Activated T-cell treated with anti-CD3 and anti-CD28 coated beads, Interleukin-2, amount 50 U/mL, for 72 hours (primary cell): Measurements from ENCODE around the gene MARCKS. TPM values are rescaled to one million over a fixed set of nuclear protein-coding genes. Genes with fewer than 3 reads are reported as not detected.
A peak's percentile ranks its signal among the peaks of the same experiment; 100 is the strongest.

Experiments
- ATAC-seq, 2 donors: fragments of 150-1000 bp; cut with Tn5 transposase; replicated peaks in 1 of 2; 2 replicates each; pipeline ENCODE4 v1.10.0; 2021; ENCODE audit warnings: moderate library complexity in 2 of 2, mild to moderate bottlenecking in 1 of 2
- DNase-seq, 2 donors: peaks; one replicate each; pipeline ENCODE4 v3.0.0; 2021 to 2022; ENCODE audit warnings: mixed read lengths in 1 of 2
- H3K27ac Mint-ChIP-seq: one replicate; pipeline ENCODE4 v1.8.0; 2022; ENCODE audit warnings: mild to moderate bottlenecking, moderate library complexity, mixed read lengths
- H3K27me3 Mint-ChIP-seq: one replicate; pipeline ENCODE4 v1.8.0; 2022; ENCODE audit warnings: low read depth, mixed read lengths
- H3K36me3 Mint-ChIP-seq, 2 donors: one replicate each; pipeline ENCODE4 v1.8.0; 2022; ENCODE audit warnings: mixed read lengths in 2 of 2, mild to moderate bottlenecking in 1 of 2; ENCODE audit not compliant: insufficient read depth in 2 of 2
- H3K4me1 Mint-ChIP-seq: one replicate; pipeline ENCODE4 v1.8.0; 2022; ENCODE audit warnings: low read depth, mixed read lengths
- H3K4me3 Mint-ChIP-seq, 2 donors: one replicate each; pipeline ENCODE4 v1.8.0; 2022; ENCODE audit warnings: mild to moderate bottlenecking in 2 of 2, mixed read lengths in 2 of 2, moderate library complexity in 2 of 2
- H3K9me3 Mint-ChIP-seq, 2 donors: one replicate each; pipeline ENCODE4 v1.8.0; 2022; ENCODE audit warnings: mixed read lengths in 2 of 2
- total RNA-seq, 2 donors: library from RNA; stranded (reverse); gene quantifications; one replicate each; pipeline ENCODE4 v1.2.3, GENCODE V29; 2022

Gene MARCKS
- total RNA-seq, 2 donors from 2014 or later: 1.1 to 1.7 TPM

DNA sequence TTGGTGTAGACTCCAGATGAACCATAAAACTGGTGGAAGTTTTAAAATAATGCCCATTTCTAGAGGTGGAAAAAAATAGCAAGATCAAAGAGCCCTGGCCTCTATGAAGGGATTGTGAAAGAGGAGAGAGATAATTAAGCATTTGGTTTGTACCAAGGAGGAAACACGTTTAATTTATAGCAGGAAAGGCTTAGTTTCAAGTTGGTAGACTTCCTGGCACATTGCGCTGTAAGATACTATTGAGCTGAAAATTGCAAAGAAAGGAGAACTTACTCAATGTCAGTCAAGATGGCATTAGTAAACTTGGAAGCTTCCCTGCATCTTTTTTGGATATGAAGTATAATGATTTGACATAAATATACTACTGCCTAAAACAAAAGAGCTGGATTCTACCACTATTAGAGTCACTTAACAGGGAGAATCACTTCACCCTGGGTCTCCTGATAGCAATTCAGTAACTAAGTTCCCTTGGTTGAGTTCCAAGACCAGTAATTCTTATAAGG lies 24.4 kb downstream of the MARCKS start:
- H3K27me3 Mint-ChIP-seq: peaks cover 43% of the 10 kb centered on the region
- DNase-seq (no peak), ATAC-seq (no peak)
- H3K27ac Mint-ChIP-seq: no peak overlapping the region
- H3K4me1 Mint-ChIP-seq: no peaks in the 10 kb centered on the region
- H3K36me3 Mint-ChIP-seq: no peaks in the 10 kb centered on the region
- H3K9me3 Mint-ChIP-seq: no peaks in the 10 kb centered on the region
- no peak overlapping the region for H3K4me3 Mint-ChIP-seq

DNA sequence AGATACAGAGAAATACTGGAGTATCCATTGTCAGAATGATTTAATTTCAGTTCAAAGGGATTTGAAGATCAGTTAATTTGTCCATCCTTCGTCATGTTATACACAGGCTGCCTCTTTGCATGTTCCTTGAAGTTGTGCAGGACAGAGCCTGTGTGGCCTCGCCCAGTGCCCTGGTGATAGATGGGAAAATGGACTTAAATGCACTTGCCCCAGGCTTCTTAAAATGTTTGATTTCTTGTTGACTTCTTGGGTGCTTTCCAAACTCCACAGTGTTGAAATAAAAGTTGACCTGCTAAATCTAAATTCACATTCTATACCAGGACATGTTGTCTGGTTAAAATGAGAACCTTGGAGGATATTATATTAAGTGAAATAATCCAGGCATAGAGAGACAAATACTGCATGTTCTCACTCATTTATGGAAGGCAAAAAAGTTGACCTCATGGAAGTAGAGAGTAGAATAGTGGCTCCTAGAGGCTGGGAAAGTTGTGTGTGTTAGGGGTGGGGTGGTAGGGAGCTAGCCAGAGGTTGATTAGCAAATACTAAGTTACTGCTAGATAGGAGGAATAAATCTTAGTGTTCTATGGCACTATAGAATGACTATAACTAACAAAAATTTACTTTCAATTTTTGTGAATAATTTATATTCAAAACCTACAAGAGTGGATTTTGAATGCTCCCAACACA lies 25.3 kb downstream of the MARCKS start:
- Mint-ChIP-seq H3K27ac (no peak overlapping the region), H3K9me3 (no peaks in the 10 kb centered on the region), H3K4me1 (no peaks in the 10 kb centered on the region), H3K4me3 (no peak overlapping the region), H3K36me3 (no peaks in the 10 kb centered on the region), H3K27me3 (peaks cover 43% of the 10 kb centered on the region)
- ATAC-seq (no peak), DNase-seq (no peak)

- no peaks in the 10 kb centered on the region for H3K4me1 Mint-ChIP-seq
- DNase-seq: no peak
- no peak overlapping the region for H3K27ac Mint-ChIP-seq
- no peaks in the 10 kb centered on the region for H3K36me3 Mint-ChIP-seq
- H3K27me3 Mint-ChIP-seq: peaks cover 29% of the 10 kb centered on the region
- ATAC-seq: no peak
- no peak overlapping the region for H3K4me3 Mint-ChIP-seq
- H3K9me3 Mint-ChIP-seq: no peaks in the 10 kb centered on the region
Observed at GRCh38 chr6:113884011-113884410, 26.9 kb downstream of the MARCKS start.

- H3K36me3 Mint-ChIP-seq: no peaks in the 10 kb centered on the region
Observed at GRCh38 chr6:113886512-113886911, 29.4 kb downstream of the MARCKS start.

GRCh38 chr6:113888493-113888892 lies 31.3 kb downstream of the MARCKS start:
- no peaks in the 10 kb centered on the region for H3K4me1 Mint-ChIP-seq
- ATAC-seq (peak in 1 of 2 donors; percentile 51), DNase-seq (no peak)
- H3K27ac Mint-ChIP-seq: no peak overlapping the region
- peaks cover 13% of the 10 kb centered on the region for H3K27me3 Mint-ChIP-seq
- H3K9me3 Mint-ChIP-seq: peaks cover 0 to 11% of the 10 kb centered on the region in 2 donors
- no peak overlapping the region for H3K4me3 Mint-ChIP-seq
- H3K36me3 Mint-ChIP-seq: peaks cover 0 to 2% of the 10 kb centered on the region in 2 donors

More at GRCh38 chr6:113886512-113886911, 29.4 kb downstream of the MARCKS start:
- H3K4me3 Mint-ChIP-seq: no peak overlapping the region
- ATAC-seq (no peak), DNase-seq (no peak)
- peaks cover 0 to 5% of the 10 kb centered on the region in 2 donors for H3K9me3 Mint-ChIP-seq
- H3K27ac Mint-ChIP-seq: no peak overlapping the region
- peaks cover 8% of the 10 kb centered on the region for H3K27me3 Mint-ChIP-seq
- H3K4me1 Mint-ChIP-seq: no peaks in the 10 kb centered on the region

DNA sequence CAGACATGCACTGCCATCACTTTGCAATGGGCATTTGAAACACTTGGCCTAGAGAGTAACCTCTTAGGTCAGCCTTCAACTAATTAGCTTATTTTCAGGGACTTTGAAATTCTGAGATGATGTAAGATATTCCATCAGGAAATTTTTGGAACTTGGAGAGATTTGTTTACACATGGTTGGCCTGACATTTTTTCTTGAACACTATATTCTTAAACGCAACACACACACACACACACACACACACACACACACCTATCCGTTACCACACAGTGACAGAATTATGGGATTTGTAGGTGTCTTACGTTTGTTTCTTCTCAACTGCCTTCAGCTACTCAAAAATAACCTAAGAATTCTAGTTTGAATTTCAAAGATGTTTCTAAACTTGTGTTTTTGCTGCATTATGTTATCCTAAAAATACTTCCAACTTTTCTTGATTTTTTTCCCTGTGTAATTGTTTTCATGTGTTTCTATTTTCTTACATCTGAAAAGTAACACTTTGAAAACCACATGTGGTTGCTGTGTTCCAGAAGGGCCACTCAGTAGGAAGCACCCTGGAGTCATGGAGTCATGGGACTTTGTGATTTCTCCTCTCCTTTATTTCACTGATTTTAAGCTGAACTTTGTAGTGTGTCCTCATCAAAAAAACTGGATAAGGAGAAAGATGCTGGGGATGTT lies 31.9 kb downstream of the MARCKS start:
- DNase-seq: no peak
- Mint-ChIP-seq H3K4me1 (no peaks in the 10 kb centered on the region), H3K4me3 (no peak overlapping the region), H3K27me3 (peaks cover 11% of the 10 kb centered on the region), H3K9me3 (peaks cover 0 to 11% of the 10 kb centered on the region in 2 donors), H3K36me3 (peaks cover 0 to 2% of the 10 kb centered on the region in 2 donors), H3K27ac (no peak overlapping the region)
- no peak for ATAC-seq

DNA sequence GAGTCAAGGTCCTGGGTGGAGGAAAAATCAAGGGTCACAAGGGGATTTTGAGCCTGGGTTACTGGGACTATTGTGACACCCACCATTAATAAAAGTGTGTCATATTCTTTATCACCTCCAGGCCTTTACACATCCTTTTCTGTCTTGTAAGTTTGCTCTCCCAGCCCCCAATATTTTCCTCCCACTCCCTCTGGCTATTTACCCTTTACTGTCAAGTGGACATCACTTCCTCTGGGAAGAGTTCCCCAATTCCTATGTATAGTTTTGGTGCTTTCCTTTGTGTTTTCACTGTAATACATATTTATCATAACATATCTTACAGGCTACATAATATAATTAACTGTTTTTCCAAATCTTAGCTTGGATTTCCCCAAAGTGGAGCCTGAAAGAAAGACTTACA lies 36.3 kb downstream of the MARCKS start:
- H3K27me3 Mint-ChIP-seq: peaks cover 20% of the 10 kb centered on the region
- H3K4me1 Mint-ChIP-seq: no peaks in the 10 kb centered on the region
- peaks cover 0 to 11% of the 10 kb centered on the region in 2 donors for H3K9me3 Mint-ChIP-seq
- H3K4me3 Mint-ChIP-seq: no peak overlapping the region
- no peak for DNase-seq
- H3K27ac Mint-ChIP-seq: no peak overlapping the region
- no peak for ATAC-seq
- peaks cover 0 to 2% of the 10 kb centered on the region in 2 donors for H3K36me3 Mint-ChIP-seq

- ATAC-seq (no peak), DNase-seq (no peak)
- H3K4me1 Mint-ChIP-seq: no peaks in the 10 kb centered on the region
- no peak overlapping the region for H3K4me3 Mint-ChIP-seq
- H3K27ac Mint-ChIP-seq: no peak overlapping the region
- H3K27me3 Mint-ChIP-seq: peaks cover 21% of the 10 kb centered on the region
- H3K9me3 Mint-ChIP-seq: peaks cover 0 to 11% of the 10 kb centered on the region in 2 donors
- H3K36me3 Mint-ChIP-seq: peaks cover 0 to 2% of the 10 kb centered on the region in 2 donors
Observed at GRCh38 chr6:113893866-113894265, 36.7 kb downstream of the MARCKS start.

- ATAC-seq (no peak), DNase-seq (no peak)
- Mint-ChIP-seq H3K4me3 (no peak overlapping the region), H3K27ac (peak overlapping the region; percentile 72), H3K9me3 (peaks cover 0 to 11% of the 10 kb centered on the region in 2 donors), H3K27me3 (peaks cover 27% of the 10 kb centered on the region), H3K36me3 (peaks cover 0 to 2% of the 10 kb centered on the region in 2 donors), H3K4me1 (no peaks in the 10 kb centered on the region)
Observed at GRCh38 chr6:113894712-113895674, 37.8 kb downstream of the MARCKS start.

DNA sequence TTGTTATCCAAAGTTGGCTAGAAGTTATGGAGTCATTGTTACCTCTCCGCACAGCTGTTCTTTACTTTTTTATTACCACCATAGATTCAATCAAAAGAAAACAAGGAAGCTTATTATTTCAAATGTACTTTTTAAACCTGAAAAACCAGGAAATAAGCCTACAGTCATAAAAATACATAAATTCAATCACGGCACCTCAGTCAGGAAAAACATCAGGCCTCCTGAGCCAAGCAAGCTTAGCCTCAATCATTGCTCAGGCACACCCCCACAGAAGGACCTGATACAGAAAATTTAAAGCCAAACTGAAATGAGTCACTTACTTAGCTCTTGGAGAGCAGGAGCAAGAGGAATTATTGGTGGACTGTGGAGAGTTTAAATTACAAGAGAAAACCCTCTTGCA lies 44.3 kb downstream of the MARCKS start:
- ATAC-seq (no peak), DNase-seq (no peak)
- Mint-ChIP-seq H3K27me3 (peaks cover 14% of the 10 kb centered on the region), H3K4me3 (no peak overlapping the region), H3K4me1 (no peaks in the 10 kb centered on the region), H3K27ac (no peak overlapping the region), H3K9me3 (no peaks in the 10 kb centered on the region), H3K36me3 (no peaks in the 10 kb centered on the region)

DNA sequence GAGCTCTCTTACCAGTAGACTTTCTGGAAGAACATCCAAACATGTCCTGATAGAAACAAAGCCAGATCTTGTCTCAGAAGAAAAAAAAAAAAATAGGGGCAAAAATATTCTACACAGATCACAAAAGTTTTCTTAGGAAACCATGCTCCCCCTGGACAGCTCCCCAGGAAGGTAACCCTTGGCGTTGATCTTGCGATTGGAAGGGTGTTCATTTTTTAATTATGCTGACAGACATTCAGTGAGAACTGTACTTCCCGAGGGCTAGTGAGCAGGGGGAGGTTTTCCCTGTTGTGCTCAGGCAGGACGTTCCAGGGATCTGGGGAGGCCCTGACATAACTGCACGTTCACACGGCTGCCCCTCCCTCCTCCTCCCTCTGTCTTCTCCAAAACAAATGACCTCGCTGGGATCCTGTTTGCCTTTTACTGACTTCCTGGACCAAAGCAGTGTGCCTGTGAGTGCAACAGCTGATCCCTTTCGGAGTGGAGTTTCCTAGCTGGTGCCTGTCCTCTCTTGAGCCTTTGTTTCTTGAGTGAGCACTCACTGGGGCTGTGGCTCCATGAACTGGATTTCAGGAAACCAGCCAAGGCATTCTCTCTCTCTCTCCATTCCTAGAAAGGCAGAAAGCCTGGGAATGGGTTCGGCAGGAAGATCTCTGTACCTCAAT lies 46.7 kb downstream of the MARCKS start:
- Mint-ChIP-seq H3K27me3 (peaks cover 14% of the 10 kb centered on the region), H3K4me3 (no peak overlapping the region), H3K36me3 (no peaks in the 10 kb centered on the region), H3K9me3 (no peaks in the 10 kb centered on the region), H3K27ac (no peak overlapping the region), H3K4me1 (no peaks in the 10 kb centered on the region)
- ATAC-seq (no peak), DNase-seq (no peak)

GRCh38 chr6:113907102-113907815 lies 50.1 kb downstream of the MARCKS start:
- Mint-ChIP-seq H3K36me3 (no peaks in the 10 kb centered on the region), H3K27me3 (peaks cover 7% of the 10 kb centered on the region), H3K4me1 (no peaks in the 10 kb centered on the region), H3K9me3 (no peaks in the 10 kb centered on the region), H3K27ac (no peak overlapping the region), H3K4me3 (no peak overlapping the region)
- DNase-seq: no peak
- ATAC-seq: no peak
